Activated CD8-positive, alpha-beta T cell treated with anti-CD3 and anti-CD28 coated beads for 36 hours (primary cell): ENCODE data around the gene KRT82. TPM values are rescaled to one million over a fixed set of nuclear protein-coding genes. Genes with fewer than 3 reads are reported as not detected.

Experiments
- ATAC-seq: fragments of 200-7000 bp; cut with Tn5 transposase; one replicate; pipeline ENCODE4 v1.10.0; 2021; ENCODE audit warnings: mild to moderate bottlenecking, moderate library complexity
- CTCF ChIA-PET: fragments of 350-600 bp; sonication (Branson Sonifier 250); formaldehyde crosslinking; loops from one replicate; lab custom pipeline; 2021; ENCODE audit warnings: antibody characterized with exemption; lab: Charles Lee
- POLR2A ChIA-PET: fragments of 350-600 bp; sonication (Branson Sonifier 250); formaldehyde crosslinking; loops from one replicate; lab custom pipeline; 2021; ENCODE audit warnings: antibody characterized with exemption; lab: Charles Lee
- DNase-seq: peaks from one replicate; pipeline ENCODE4 v3.0.0-alpha.2; 2020
- H3K27ac Mint-ChIP-seq: one replicate; pipeline ENCODE4 v1.8.0; 2021; ENCODE audit warnings: mild to moderate bottlenecking, mixed read lengths
- H3K27me3 Mint-ChIP-seq: one replicate; pipeline ENCODE4 v1.8.0; 2021; ENCODE audit warnings: mixed read lengths
- H3K36me3 Mint-ChIP-seq: one replicate; pipeline ENCODE4 v1.8.0; 2021; ENCODE audit warnings: low read depth, mixed read lengths
- H3K4me1 Mint-ChIP-seq: one replicate; pipeline ENCODE4 v1.8.0; 2021; ENCODE audit warnings: low read depth, mixed read lengths
- H3K4me3 Mint-ChIP-seq: one replicate; pipeline ENCODE4 v1.8.0; 2021; ENCODE audit warnings: mild to moderate bottlenecking, moderate library complexity, mixed read lengths
- H3K9me3 Mint-ChIP-seq: one replicate; pipeline ENCODE4 v1.8.0; 2021; ENCODE audit warnings: mixed read lengths
- CTCF ChIP-seq: fragments of 200-600 bp; IDR thresholded peaks from one replicate; pipeline ENCODE4 v1.8.0; 2022; ENCODE audit warnings: antibody characterized with exemption, mild to moderate bottlenecking
- intact Hi-C: fragments of 100-400 bp; cut with micrococcal nuclease; formaldehyde crosslinking; loops from one replicate; pipeline ENCODE4 v1.10.0; 2022
- total RNA-seq, 2 experiments: library from RNA; stranded (reverse); gene quantifications; one replicate each; pipeline ENCODE4 v1.2.3, GENCODE V29; 2021

Gene KRT82
- total RNA-seq, 2 experiments from 2014 or later: not detected

GRCh38 chr12:52394836-52395405, 11.2 kb downstream of the KRT82 start:
- ChIA-PET POLR2A (no interaction called here), CTCF (interaction anchor here (0.7 to 1.7 kb wide), 6 partner anchors 8 to 485 kb away, joined by 3 to 5 read pairs (median 3); partner anchors contain the start of gene KRT80)
- Mint-ChIP-seq H3K4me1 (no peaks in the 10 kb centered on the region), H3K4me3 (no peak overlapping the region), H3K9me3 (no peaks in the 10 kb centered on the region), H3K36me3 (no peaks in the 10 kb centered on the region), H3K27ac (no peak overlapping the region), H3K27me3 (no peaks in the 10 kb centered on the region)
- intact Hi-C loops: no loop called here
- no peak for TF ChIP-seq CTCF
- DNase-seq (no peak), ATAC-seq (no peak)

GRCh38 chr12:52392465-52393007, 13.6 kb downstream of the KRT82 start:
- Mint-ChIP-seq H3K9me3 (no peaks in the 10 kb centered on the region), H3K27ac (no peak overlapping the region), H3K36me3 (no peaks in the 10 kb centered on the region), H3K4me1 (no peaks in the 10 kb centered on the region), H3K27me3 (no peaks in the 10 kb centered on the region), H3K4me3 (no peak overlapping the region)
- CTCF ChIA-PET: interaction anchor here (1.0 kb wide), 1 partner anchor 31 kb away, joined by 3 read pairs; no protein-coding TSS in a partner anchor
- no peak for DNase-seq
- TF ChIP-seq CTCF: no peak
- ATAC-seq: no peak
- intact Hi-C loops: no loop called here
- POLR2A ChIA-PET: no interaction called here

GRCh38 chr12:52391618-52392002, 14.5 kb downstream of the KRT82 start:
- H3K9me3 Mint-ChIP-seq: no peaks in the 10 kb centered on the region
- no peaks in the 10 kb centered on the region for H3K4me1 Mint-ChIP-seq
- H3K4me3 Mint-ChIP-seq: no peak overlapping the region
- intact Hi-C loops: no loop called here
- DNase-seq (no peak), ATAC-seq (no peak)
- H3K36me3 Mint-ChIP-seq: no peaks in the 10 kb centered on the region
- H3K27me3 Mint-ChIP-seq: no peaks in the 10 kb centered on the region
- POLR2A ChIA-PET: no interaction called here
- CTCF ChIA-PET: interaction anchor here (1.0 to 1.4 kb wide), 2 partner anchors 18 to 30 kb away, joined by 3 to 7 read pairs; no protein-coding TSS in a partner anchor
- TF ChIP-seq CTCF: no peak
- H3K27ac Mint-ChIP-seq: no peak overlapping the region

GRCh38 chr12:52390739-52391617, 15.2 kb downstream of the KRT82 start:
- peak; percentile 42 for TF ChIP-seq CTCF
- ChIA-PET CTCF (interaction anchor here (1.0 to 1.4 kb wide), 2 partner anchors 18 to 29 kb away, joined by 3 to 7 read pairs; no protein-coding TSS in a partner anchor), POLR2A (no interaction called here)
- no peaks in the 10 kb centered on the region for H3K27me3 Mint-ChIP-seq
- no peaks in the 10 kb centered on the region for H3K9me3 Mint-ChIP-seq
- no peaks in the 10 kb centered on the region for H3K4me1 Mint-ChIP-seq
- ATAC-seq: no peak
- peak; percentile 23 for DNase-seq
- no peaks in the 10 kb centered on the region for H3K36me3 Mint-ChIP-seq
- H3K27ac Mint-ChIP-seq: no peak overlapping the region
- H3K4me3 Mint-ChIP-seq: no peak overlapping the region
- intact Hi-C loops: no loop called here
